ENCODE results near the gene HTRA2.

HTRA2 gene

GRCh38 chr2:74536166-74536950, 6.6 kb downstream of the HTRA2 start:
- Histone ChIP-seq H3K9me2 (replicated peaks; ENCODE audit: insufficient read depth, low read length) (no peaks in the 10 kb centered on the region), H3K4me3 (ENCODE audit: insufficient read depth, low read length, poor library complexity, severe bottlenecking) (no peak overlapping the region), H2AFZ (ENCODE audit: low read depth, low read length, severe bottlenecking) (no peak overlapping the region), H3K79me2 (ENCODE audit: insufficient read depth, low read length) (no peaks in the 10 kb centered on the region), H3F3A (ENCODE audit: insufficient read depth) (peaks cover 5% of the 10 kb centered on the region; the same call in 1 of the 2 replicates), H3K27me3 (ENCODE audit: low read length) (no peaks in the 10 kb centered on the region), H3K36me3 (ENCODE audit: low read length) (no peaks in the 10 kb centered on the region), H4K20me1 (ENCODE audit: low read depth, low read length) (no peaks in the 10 kb centered on the region), H3K9me3 (ENCODE audit: insufficient read depth, low read length) (no peaks in the 10 kb centered on the region), H3K27ac (ENCODE audit: low read depth, low read length) (no peak overlapping the region), H3K9ac (ENCODE audit: low read length) (no peak overlapping the region), H3K4me2 (ENCODE audit: low read depth, low read length, poor library complexity, severe bottlenecking) (no peak overlapping the region)
- TF ChIP-seq EZH2phosphoT487 (conservative IDR thresholded peaks at IDR 0.05; ENCODE audit: low read length) (no peak), CTCF (IDR thresholded peaks at IDR 0.05; ENCODE audit: insufficient read depth, low read length, poor library complexity, severe bottlenecking) (no peak)

DNA sequence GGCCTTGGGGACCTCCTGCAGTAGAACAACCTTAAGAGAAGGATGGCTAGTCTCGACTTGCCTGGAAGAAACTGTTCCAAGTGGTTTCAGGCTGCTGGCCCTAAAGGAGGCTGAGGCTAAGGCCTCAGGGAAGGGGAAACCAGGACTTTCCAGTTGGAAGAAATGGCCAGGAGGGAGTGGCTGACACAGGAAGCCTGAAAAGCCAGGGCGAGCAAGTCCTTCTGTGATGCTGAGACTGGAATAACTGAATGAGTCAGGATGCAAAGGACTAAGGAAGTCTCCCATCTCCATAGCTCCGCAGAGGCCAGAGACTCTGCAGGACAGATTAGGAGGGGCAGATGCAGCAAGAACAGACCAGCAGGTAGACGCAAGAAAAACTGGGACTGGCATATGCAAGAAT, 7.4 kb downstream of the HTRA2 start:
- Histone ChIP-seq H3K4me3 (ENCODE audit: insufficient read depth, low read length, poor library complexity, severe bottlenecking) (no peak overlapping the region), H3K9ac (ENCODE audit: low read length) (no peak overlapping the region), H3K79me2 (ENCODE audit: insufficient read depth, low read length) (no peaks in the 10 kb centered on the region)

DNA sequence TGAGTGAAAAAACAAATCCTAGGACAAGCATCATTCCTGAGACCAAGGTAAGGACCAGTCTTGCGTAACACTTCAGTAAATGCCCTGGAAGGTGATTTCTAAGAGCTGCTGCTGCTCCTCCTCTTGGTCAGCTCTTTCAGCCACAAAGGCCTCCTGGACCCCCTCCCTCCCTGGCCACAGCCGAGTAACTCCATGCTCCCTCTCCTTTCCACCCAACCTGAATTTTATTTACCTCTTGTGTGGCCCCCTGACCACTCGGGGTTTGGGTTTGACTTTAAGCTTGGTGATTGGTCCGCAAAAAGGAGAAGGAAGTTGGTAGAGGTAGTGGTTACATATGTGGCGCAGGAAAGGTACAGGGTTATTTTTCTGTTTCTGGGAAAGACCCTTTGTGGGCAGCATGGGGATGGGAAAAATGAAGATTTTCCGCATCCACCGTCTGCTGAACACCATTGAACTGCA, 9.2 kb downstream of the HTRA2 start:
- Histone ChIP-seq H3K27ac (ENCODE audit: low read depth, low read length) (no peak overlapping the region), H3K9ac (ENCODE audit: low read length) (no peak overlapping the region), H3K9me3 (ENCODE audit: insufficient read depth, low read length) (no peaks in the 10 kb centered on the region), H3K4me3 (ENCODE audit: insufficient read depth, low read length, poor library complexity, severe bottlenecking) (no peak overlapping the region), H4K20me1 (ENCODE audit: low read depth, low read length) (no peaks in the 10 kb centered on the region), H3F3A (ENCODE audit: insufficient read depth) (no peaks in the 10 kb centered on the region), H3K27me3 (ENCODE audit: low read length) (no peaks in the 10 kb centered on the region), H3K36me3 (ENCODE audit: low read length) (no peaks in the 10 kb centered on the region), H3K9me2 (replicated peaks; ENCODE audit: insufficient read depth, low read length) (no peaks in the 10 kb centered on the region), H3K4me2 (ENCODE audit: low read depth, low read length, poor library complexity, severe bottlenecking) (no peak overlapping the region), H3K79me2 (ENCODE audit: insufficient read depth, low read length) (no peaks in the 10 kb centered on the region), H2AFZ (ENCODE audit: low read depth, low read length, severe bottlenecking) (no peak overlapping the region)
- TF ChIP-seq EZH2phosphoT487 (conservative IDR thresholded peaks at IDR 0.05; ENCODE audit: low read length) (no peak), CTCF (IDR thresholded peaks at IDR 0.05; ENCODE audit: insufficient read depth, low read length, poor library complexity, severe bottlenecking) (no peak)

More for the DNA sequence above, 7.4 kb downstream of the HTRA2 start:
- H3K36me3 ChIP-seq (ENCODE audit: low read length), result no peaks in the 10 kb centered on the region
- no peaks in the 10 kb centered on the region for H3K9me3 ChIP-seq (ENCODE audit: insufficient read depth, low read length)
- no peaks in the 10 kb centered on the region for H3K27me3 ChIP-seq (ENCODE audit: low read length)
- H3K27ac ChIP-seq (ENCODE audit: low read depth, low read length), result no peak overlapping the region
- H3F3A ChIP-seq (ENCODE audit: insufficient read depth), result peaks cover 1% of the 10 kb centered on the region; the same call in 1 of the 2 replicates
- no peak overlapping the region for H2AFZ ChIP-seq (ENCODE audit: low read depth, low read length, severe bottlenecking)
- TF ChIP-seq CTCF (IDR thresholded peaks at IDR 0.05; ENCODE audit: insufficient read depth, low read length, poor library complexity, severe bottlenecking) (no peak), EZH2phosphoT487 (conservative IDR thresholded peaks at IDR 0.05; ENCODE audit: low read length) (no peak)
- no peaks in the 10 kb centered on the region for H3K9me2 ChIP-seq (replicated peaks; ENCODE audit: insufficient read depth, low read length)
- H4K20me1 ChIP-seq (ENCODE audit: low read depth, low read length), result no peaks in the 10 kb centered on the region
- no peak overlapping the region for H3K4me2 ChIP-seq (ENCODE audit: low read depth, low read length, poor library complexity, severe bottlenecking)
